IMR-90 (cell line): ENCODE results near the gene NDUFA6. TPM values are rescaled to one million over a fixed set of nuclear protein-coding genes. Genes with fewer than 3 reads are reported as not detected.

ENCODE experiments used
- RAD21 ChIP-seq: IDR thresholded peaks from 2 replicates; pipeline ENCODE4 v1.6.1; 2012; ENCODE audit warnings: low read length, improper control_type of control experiment
- RFX5 ChIP-seq: IDR thresholded peaks from 2 replicates; pipeline ENCODE4 v1.8.0; 2012; ENCODE audit warnings: low read depth, mild to moderate bottlenecking, low read length, moderate library complexity
- USF2 ChIP-seq: fragments of 150-350 bp; IDR thresholded peaks from 2 replicates; pipeline ENCODE4 v1.6.1; 2017; ENCODE audit warnings: mild to moderate bottlenecking, antibody characterized with exemption, low read length, low read depth
- polyA plus RNA-seq, 3 experiments: library from polyadenylated mRNA; depleted of rRNA; stranded (reverse); fragments of >200 nt; gene quantifications; 2 replicates each; pipeline ENCODE4 v1.2.3, GENCODE V29; 2012; ENCODE audit warnings: low replicate concordance in 1 of 3
- total RNA-seq: library from RNA; depleted of rRNA; stranded (reverse); fragments of >200 nt; gene quantifications from 2 replicates; pipeline ENCODE4 v1.2.3, GENCODE V29; 2012

Gene NDUFA6
- total and polyA plus RNA-seq, 2 of the 4 experiments (the other 2 are of a cell fraction), result 48.8 to 89.0 TPM

GRCh38 chr22:42070517-42071422 lies 19.8 kb downstream of the NDUFA6 start, which contains the start of gene NAGA (continued):
- TF ChIP-seq USF2 (no peak), RFX5 (no peak), RAD21 (no peak)
